Mesothelial cell of epicardium (in vitro differentiated cells): ENCODE measurements around the gene STXBP6. TPM values are rescaled to one million over a fixed set of nuclear protein-coding genes. Genes with fewer than 3 reads are reported as not detected.
A peak's percentile ranks its signal among the peaks of the same experiment; 100 is the strongest.
"Not testable (repeated sequence)": the region's sequence is repeated elsewhere in the genome, so short reads cannot be mapped to it uniquely, and the experiment has no call there.

ENCODE experiments used
- DNase-seq, 2 experiments: peaks; one replicate each; pipeline ENCODE4 v3.0.0; 2021; ENCODE audit warnings: low spot score in 2 of 2; ENCODE audit not compliant: unreplicated experiment in 2 of 2
- H3K27ac Mint-ChIP-seq: 2 replicates; pipeline ENCODE4 v1.8.0; 2021; ENCODE audit warnings: mixed read lengths
- H3K27me3 Mint-ChIP-seq: 2 replicates; pipeline ENCODE4 v1.8.0; 2021; ENCODE audit warnings: low read depth, mixed read lengths
- H3K36me3 Mint-ChIP-seq: 2 replicates; pipeline ENCODE4 v1.8.0; 2021; ENCODE audit warnings: mixed read lengths
- H3K4me1 Mint-ChIP-seq: 2 replicates; pipeline ENCODE4 v1.8.0; 2021; ENCODE audit warnings: mixed read lengths
- H3K4me3 Mint-ChIP-seq: 2 replicates; pipeline ENCODE4 v1.8.0; 2021; ENCODE audit warnings: mild to moderate bottlenecking, moderate library complexity, mixed read lengths
- H3K9me3 Mint-ChIP-seq: 2 replicates; pipeline ENCODE4 v1.8.0; 2021; ENCODE audit warnings: mixed read lengths
- CTCF ChIP-seq: fragments of 200-600 bp; sonication (generic); IDR thresholded peaks from one replicate; pipeline ENCODE4 v1.5.0; 2021; ENCODE audit warnings: antibody characterized with exemption; ENCODE audit not compliant: unreplicated experiment
- total RNA-seq: library from RNA; stranded (reverse); gene quantifications from 3 replicates; pipeline ENCODE4 v1.2.1, GENCODE V29; 2021

Gene STXBP6
- total RNA-seq, 1 donor from 2014 or later = 16.6 TPM

GRCh38 chr14:24806061-24806678, 243.8 kb downstream of the STXBP6 start:
- peak; percentile 38 to 78 for DNase-seq
- Mint-ChIP-seq H3K4me3 (no peak overlapping the region), H3K36me3 (no peaks in the 10 kb centered on the region), H3K4me1 (peaks cover 13% of the 10 kb centered on the region), H3K9me3 (no peaks in the 10 kb centered on the region), H3K27ac (no peak overlapping the region), H3K27me3 (no peaks in the 10 kb centered on the region)
- peak; percentile 79 for TF ChIP-seq CTCF

- H3K36me3 Mint-ChIP-seq = no peaks in the 10 kb centered on the region
- DNase-seq = no peak
- no peaks in the 10 kb centered on the region for H3K9me3 Mint-ChIP-seq
- H3K4me1 Mint-ChIP-seq = peaks cover 9% of the 10 kb centered on the region
- TF ChIP-seq CTCF = no peak
- no peak overlapping the region for H3K27ac Mint-ChIP-seq
- H3K4me3 Mint-ChIP-seq = no peak overlapping the region
- no peaks in the 10 kb centered on the region for H3K27me3 Mint-ChIP-seq
Measured at GRCh38 chr14:24804552-24805212, 245.3 kb downstream of the STXBP6 start.

GRCh38 chr14:24803933-24804494, 245.9 kb downstream of the STXBP6 start:
- TF ChIP-seq CTCF = no peak
- Mint-ChIP-seq H3K4me3 (no peak overlapping the region), H3K4me1 (peaks cover 10% of the 10 kb centered on the region), H3K9me3 (no peaks in the 10 kb centered on the region), H3K36me3 (no peaks in the 10 kb centered on the region), H3K27ac (no peak overlapping the region), H3K27me3 (no peaks in the 10 kb centered on the region)
- DNase-seq = no peak

DNA sequence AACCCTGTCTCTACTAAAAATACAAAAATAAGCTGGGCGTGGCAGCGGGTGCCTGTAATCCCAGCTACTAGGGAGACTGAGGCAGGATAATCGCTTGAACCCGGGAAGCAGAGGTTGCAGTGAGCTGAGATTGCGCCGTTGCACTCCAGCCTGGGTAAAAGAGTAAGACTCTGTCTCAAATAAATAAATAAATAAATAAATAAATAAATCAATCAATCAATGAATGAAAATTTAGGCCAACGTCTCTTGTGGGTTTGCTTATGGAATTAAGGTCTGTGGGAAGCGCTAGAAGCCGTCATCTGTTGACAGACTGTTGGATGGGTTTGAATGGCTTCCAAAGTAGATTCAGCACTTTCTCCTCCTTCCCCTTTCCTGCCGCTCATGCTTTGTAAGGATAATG, 246.5 kb downstream of the STXBP6 start:
- H3K27ac Mint-ChIP-seq, H3K9me3 Mint-ChIP-seq: not testable (repeated sequence)
- H3K4me1 Mint-ChIP-seq = peaks cover 12% of the 10 kb centered on the region

GRCh38 chr14:24802236-24802635, 247.7 kb downstream of the STXBP6 start:
- no peak for DNase-seq
- no peaks in the 10 kb centered on the region for H3K27me3 Mint-ChIP-seq
- H3K9me3 Mint-ChIP-seq = peaks cover 6% of the 10 kb centered on the region
- peaks cover 12% of the 10 kb centered on the region for H3K4me1 Mint-ChIP-seq
- TF ChIP-seq CTCF = no peak
- H3K27ac Mint-ChIP-seq = no peak overlapping the region
- no peak overlapping the region for H3K4me3 Mint-ChIP-seq
- no peaks in the 10 kb centered on the region for H3K36me3 Mint-ChIP-seq

More for the DNA sequence above, 246.5 kb downstream of the STXBP6 start:
- not testable (repeated sequence) for H3K27me3 Mint-ChIP-seq, H3K36me3 Mint-ChIP-seq, H3K4me3 Mint-ChIP-seq, DNase-seq

GRCh38 chr14:24801024-24801423, 248.9 kb downstream of the STXBP6 start:
- peaks cover 6% of the 10 kb centered on the region for H3K4me1 Mint-ChIP-seq
- H3K36me3 Mint-ChIP-seq = no peaks in the 10 kb centered on the region
- no peak overlapping the region for H3K27ac Mint-ChIP-seq
- H3K4me3 Mint-ChIP-seq = no peak overlapping the region
- peaks cover 6% of the 10 kb centered on the region for H3K9me3 Mint-ChIP-seq
- DNase-seq = no peak
- no peak for TF ChIP-seq CTCF
- H3K27me3 Mint-ChIP-seq = no peaks in the 10 kb centered on the region
